ENCODE measurements around the gene ATP1A4. TPM values are rescaled to one million over a fixed set of nuclear protein-coding genes. Genes with fewer than 3 reads are reported as not detected.

The ATP1A4 gene
- total and polyA plus RNA-seq, 2 of the 13 experiments (the other 11 are each of a cell fraction or from before 2014, with no cell fraction given) = not detected

DNA sequence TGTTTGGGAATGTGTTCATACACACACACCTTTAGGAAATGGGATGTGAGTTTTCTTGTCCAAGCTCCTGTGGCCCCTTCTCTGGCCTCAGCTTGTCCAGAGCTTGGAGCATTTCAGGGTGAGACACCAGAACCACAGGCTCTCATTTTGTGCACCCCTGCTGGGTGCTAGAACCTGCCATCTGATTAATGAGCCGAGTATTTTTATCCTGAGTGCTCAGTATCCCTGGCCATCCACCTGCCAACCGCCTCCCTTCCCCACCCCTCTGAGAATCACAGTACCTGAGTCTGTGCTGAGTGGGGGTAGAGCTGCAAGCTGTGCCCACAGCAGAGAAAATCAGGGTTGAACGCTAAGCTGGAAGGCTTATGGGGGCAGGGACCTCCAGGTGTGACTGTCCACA is 40.4 kb downstream of the ATP1A4 start (continued):
- TF ChIP-seq, protein P1, sequence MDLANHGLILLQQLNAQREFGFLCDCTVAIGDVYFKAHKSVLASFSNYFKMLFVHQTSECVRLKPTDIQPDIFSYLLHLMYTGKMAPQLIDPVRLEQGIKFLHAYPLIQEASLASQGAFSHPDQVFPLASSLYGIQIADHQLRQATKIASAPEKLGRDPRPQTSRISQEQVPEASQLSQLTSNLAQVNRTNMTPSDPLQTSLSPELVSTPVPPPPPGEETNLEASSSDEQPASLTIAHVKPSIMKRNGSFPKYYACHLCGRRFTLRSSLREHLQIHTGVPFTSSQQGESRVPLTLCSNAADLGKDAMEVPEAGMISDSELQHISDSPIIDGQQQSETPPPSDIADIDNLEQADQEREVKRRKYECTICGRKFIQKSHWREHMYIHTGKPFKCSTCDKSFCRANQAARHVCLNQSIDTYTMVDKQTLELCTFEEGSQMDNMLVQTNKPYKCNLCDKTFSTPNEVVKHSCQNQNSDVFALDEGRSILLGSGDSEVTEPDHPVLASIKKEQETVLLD (CRISPR knock-in tag; IDR thresholded peaks at IDR 0.05; ENCODE audit: low read depth) = no peak
- TF ChIP-seq RFX5 (IDR thresholded peaks at IDR 0.05; ENCODE audit: low read depth, low read length) = no peak
- no peak for TF ChIP-seq BRCA1 (CRISPR knock-in tag; IDR thresholded peaks at IDR 0.05)
- no peak for TF ChIP-seq GTF2F1 (IDR thresholded peaks at IDR 0.05; ENCODE audit: low read length)
- no peak for TF ChIP-seq NR2C2 (CRISPR knock-in tag; IDR thresholded peaks at IDR 0.05; ENCODE audit: borderline replicate concordance)
- TF ChIP-seq SMYD3 (CRISPR knock-in tag; IDR thresholded peaks at IDR 0.05) = no peak
- TF ChIP-seq, protein P2, sequence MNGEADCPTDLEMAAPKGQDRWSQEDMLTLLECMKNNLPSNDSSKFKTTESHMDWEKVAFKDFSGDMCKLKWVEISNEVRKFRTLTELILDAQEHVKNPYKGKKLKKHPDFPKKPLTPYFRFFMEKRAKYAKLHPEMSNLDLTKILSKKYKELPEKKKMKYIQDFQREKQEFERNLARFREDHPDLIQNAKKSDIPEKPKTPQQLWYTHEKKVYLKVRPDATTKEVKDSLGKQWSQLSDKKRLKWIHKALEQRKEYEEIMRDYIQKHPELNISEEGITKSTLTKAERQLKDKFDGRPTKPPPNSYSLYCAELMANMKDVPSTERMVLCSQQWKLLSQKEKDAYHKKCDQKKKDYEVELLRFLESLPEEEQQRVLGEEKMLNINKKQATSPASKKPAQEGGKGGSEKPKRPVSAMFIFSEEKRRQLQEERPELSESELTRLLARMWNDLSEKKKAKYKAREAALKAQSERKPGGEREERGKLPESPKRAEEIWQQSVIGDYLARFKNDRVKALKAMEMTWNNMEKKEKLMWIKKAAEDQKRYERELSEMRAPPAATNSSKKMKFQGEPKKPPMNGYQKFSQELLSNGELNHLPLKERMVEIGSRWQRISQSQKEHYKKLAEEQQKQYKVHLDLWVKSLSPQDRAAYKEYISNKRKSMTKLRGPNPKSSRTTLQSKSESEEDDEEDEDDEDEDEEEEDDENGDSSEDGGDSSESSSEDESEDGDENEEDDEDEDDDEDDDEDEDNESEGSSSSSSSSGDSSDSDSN (CRISPR knock-in tag; IDR thresholded peaks at IDR 0.05) = no peak
- TF ChIP-seq, protein P3, sequence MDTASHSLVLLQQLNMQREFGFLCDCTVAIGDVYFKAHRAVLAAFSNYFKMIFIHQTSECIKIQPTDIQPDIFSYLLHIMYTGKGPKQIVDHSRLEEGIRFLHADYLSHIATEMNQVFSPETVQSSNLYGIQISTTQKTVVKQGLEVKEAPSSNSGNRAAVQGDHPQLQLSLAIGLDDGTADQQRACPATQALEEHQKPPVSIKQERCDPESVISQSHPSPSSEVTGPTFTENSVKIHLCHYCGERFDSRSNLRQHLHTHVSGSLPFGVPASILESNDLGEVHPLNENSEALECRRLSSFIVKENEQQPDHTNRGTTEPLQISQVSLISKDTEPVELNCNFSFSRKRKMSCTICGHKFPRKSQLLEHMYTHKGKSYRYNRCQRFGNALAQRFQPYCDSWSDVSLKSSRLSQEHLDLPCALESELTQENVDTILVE (CRISPR knock-in tag; IDR thresholded peaks at IDR 0.05) = no peak

DNA sequence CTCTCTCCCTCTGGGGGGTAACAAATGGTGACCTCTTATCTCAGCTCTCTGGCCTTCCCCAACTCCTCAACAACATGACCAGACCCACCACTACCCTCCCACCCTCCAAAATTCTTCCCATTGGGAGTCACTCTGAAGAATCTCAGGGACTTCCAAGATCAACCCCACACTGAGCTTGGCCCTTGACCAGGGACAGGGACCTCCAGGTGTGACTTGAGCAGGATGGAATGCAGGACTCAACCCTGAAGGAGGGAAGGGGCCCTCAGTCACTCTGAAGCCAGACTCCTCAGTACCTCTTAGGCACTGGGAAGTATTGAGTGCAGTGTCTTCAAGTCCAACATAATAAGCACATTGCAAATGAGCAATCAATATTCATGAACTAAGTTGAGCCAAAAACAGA is 40.8 kb downstream of the ATP1A4 start:
- ATAC-seq = no peak
- peaks cover 1 to 24% of the 10 kb centered on the region in 2 experiments; a peak in 3 of 5 replicates for H3K27me3 ChIP-seq (ENCODE audit: control insufficient read depth in 1 of 2, insufficient read depth in 2 of 2, low read length in 2 of 2)
- H2AFZ ChIP-seq (ENCODE audit: low read length) = no peak overlapping the region
- no peaks in the 10 kb centered on the region for H4K20me1 ChIP-seq (ENCODE audit: insufficient read depth, low read length)
- no peak for DNase-seq (ENCODE audit: low spot score)
- peaks cover 39% of the 10 kb centered on the region for H3K4me1 ChIP-seq (ENCODE audit: insufficient read depth, low read length)
- intact Hi-C loops (cut with micrococcal nuclease; ENCODE audit: unreplicated experiment) = loop anchor here (10.0 kb wide), 1 partner anchor 183 kb away; no protein-coding TSS in a partner anchor
- no peak overlapping the region for H3K27ac ChIP-seq (ENCODE audit: extremely low read length, insufficient read depth, low read length)
- no peak for FAIRE-seq
- TF ChIP-seq, protein P4, sequence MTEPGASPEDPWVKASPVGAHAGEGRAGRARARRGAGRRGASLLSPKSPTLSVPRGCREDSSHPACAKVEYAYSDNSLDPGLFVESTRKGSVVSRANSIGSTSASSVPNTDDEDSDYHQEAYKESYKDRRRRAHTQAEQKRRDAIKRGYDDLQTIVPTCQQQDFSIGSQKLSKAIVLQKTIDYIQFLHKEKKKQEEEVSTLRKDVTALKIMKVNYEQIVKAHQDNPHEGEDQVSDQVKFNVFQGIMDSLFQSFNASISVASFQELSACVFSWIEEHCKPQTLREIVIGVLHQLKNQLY (CRISPR knock-in tag; IDR thresholded peaks at IDR 0.05) = no peak
- TF ChIP-seq, protein P5, sequence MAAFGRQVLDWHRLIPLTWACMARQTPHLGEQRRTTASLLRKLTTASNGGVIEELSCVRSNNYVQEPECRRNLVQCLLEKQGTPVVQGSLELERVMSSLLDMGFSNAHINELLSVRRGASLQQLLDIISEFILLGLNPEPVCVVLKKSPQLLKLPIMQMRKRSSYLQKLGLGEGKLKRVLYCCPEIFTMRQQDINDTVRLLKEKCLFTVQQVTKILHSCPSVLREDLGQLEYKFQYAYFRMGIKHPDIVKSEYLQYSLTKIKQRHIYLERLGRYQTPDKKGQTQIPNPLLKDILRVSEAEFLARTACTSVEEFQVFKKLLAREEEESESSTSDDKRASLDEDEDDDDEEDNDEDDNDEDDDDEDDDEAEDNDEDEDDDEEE (CRISPR knock-in tag; IDR thresholded peaks at IDR 0.05) = no peak
- TF ChIP-seq NR2F2 (IDR thresholded peaks at IDR 0.05; ENCODE audit: borderline replicate concordance, low read depth) = no peak
- TF ChIP-seq MEF2D (CRISPR knock-in tag; IDR thresholded peaks at IDR 0.05) = no peak
- no peak for TF ChIP-seq SP140L (CRISPR knock-in tag; IDR thresholded peaks at IDR 0.05; ENCODE audit: borderline replicate concordance)
- TF ChIP-seq ZNF607 (CRISPR knock-in tag; IDR thresholded peaks at IDR 0.05; ENCODE audit: borderline replicate concordance) = no peak
- no peak for TF ChIP-seq KLF6 (CRISPR knock-in tag; IDR thresholded peaks at IDR 0.05)
- no peak for TF ChIP-seq ZNF343 (CRISPR knock-in tag; IDR thresholded peaks at IDR 0.05)
- TF ChIP-seq, protein P6, sequence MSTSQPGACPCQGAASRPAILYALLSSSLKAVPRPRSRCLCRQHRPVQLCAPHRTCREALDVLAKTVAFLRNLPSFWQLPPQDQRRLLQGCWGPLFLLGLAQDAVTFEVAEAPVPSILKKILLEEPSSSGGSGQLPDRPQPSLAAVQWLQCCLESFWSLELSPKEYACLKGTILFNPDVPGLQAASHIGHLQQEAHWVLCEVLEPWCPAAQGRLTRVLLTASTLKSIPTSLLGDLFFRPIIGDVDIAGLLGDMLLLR (CRISPR knock-in tag; IDR thresholded peaks at IDR 0.05) = no peak
- BruUV-seq (replicated peaks) = no TSS peak
- H3K4me3 ChIP-seq (replicated peaks in 1 of 3; ENCODE audit: insufficient read depth in 1 of 3, low read depth in 2 of 3, low read length in 3 of 3) = no peak overlapping the region
- H3K4me2 ChIP-seq (ENCODE audit: low read depth, low read length) = no peak overlapping the region
- H3K36me3 ChIP-seq (replicated peaks in 1 of 2; ENCODE audit: control insufficient read depth in 1 of 2, insufficient read depth in 2 of 2, low read length in 2 of 2) = no peaks in the 10 kb centered on the region
- ChIA-PET POLR2A (no interaction called here), CTCF (ENCODE audit: low intra/inter-chr PET ratio, low total read pairs) (interaction anchor here (1.6 to 2.0 kb wide), 4 partner anchors 27 to 184 kb away, joined by 8 to 13 read pairs (median 12); no protein-coding TSS in a partner anchor)
- in situ Hi-C loops (cut with HindIII; ENCODE audit: extremely low pct_ligation_motif_present, low pct_unique_long_range_greater_than_20kb) = loop anchor here (5.0 kb wide), 2 partner anchors 60 to 100 kb away; no protein-coding TSS in a partner anchor
- H3K9me3 ChIP-seq (ENCODE audit: low read length) = no peaks in the 10 kb centered on the region
- no peak overlapping the region for H3K9ac ChIP-seq (ENCODE audit: insufficient read depth, low read depth, low read length)
- H3K79me2 ChIP-seq (ENCODE audit: insufficient read depth, low read length) = no peaks in the 10 kb centered on the region

Data from HepG2 (cell line).